Liver (tissue), 9 donors: ENCODE data around the gene HNRNPUL2. TPM values are rescaled to one million over a fixed set of nuclear protein-coding genes. Genes with fewer than 3 reads are reported as not detected.

Experiments
- DNase-seq: peaks from one replicate; pipeline ENCODE4 v3.0.0-alpha.2; 2017; ENCODE audit warnings: low spot score
- H3K27ac ChIP-seq, 2 donors: one replicate each; pipeline ENCODE4 v1.7.0; 2013; ENCODE audit warnings: inconsistent platforms in 2 of 2, low read length in 2 of 2, control low read depth in 1 of 2, low read depth in 1 of 2, mild to moderate bottlenecking in 1 of 2
- H3K27me3 ChIP-seq, 4 donors: one replicate each; pipeline versions ENCODE4 v1.6.1 to v1.7.0; 2013; ENCODE audit warnings: low read length in 3 of 4, inconsistent platforms in 1 of 4, mild to moderate bottlenecking in 1 of 4, moderate library complexity in 1 of 4; ENCODE audit not compliant: control insufficient read depth in 4 of 4, insufficient read depth in 4 of 4
- H3K36me3 ChIP-seq, 4 donors: one replicate each; pipeline versions ENCODE4 v1.6.1 to v1.7.0; 2013; ENCODE audit warnings: low read length in 3 of 4, mild to moderate bottlenecking in 3 of 4, low read depth in 1 of 4, moderate library complexity in 1 of 4; ENCODE audit not compliant: control insufficient read depth in 4 of 4, insufficient read depth in 3 of 4
- H3K4me1 ChIP-seq, 4 donors: one replicate each; pipeline versions ENCODE4 v1.6.1 to v1.7.0; 2013; ENCODE audit warnings: low read length in 3 of 4, mild to moderate bottlenecking in 3 of 4, moderate library complexity in 1 of 4; ENCODE audit not compliant: control insufficient read depth in 4 of 4, insufficient read depth in 4 of 4
- H3K4me3 ChIP-seq, 3 donors: one replicate each; pipeline versions ENCODE4 v1.6.1 to v1.7.0; 2013; ENCODE audit warnings: low read length in 3 of 3, control low read depth in 1 of 3, low read depth in 1 of 3, mild to moderate bottlenecking in 1 of 3
- H3K9ac ChIP-seq, 2 donors: one replicate each; pipeline ENCODE4 v1.7.0; 2013; ENCODE audit warnings: low read length in 2 of 2, mild to moderate bottlenecking in 2 of 2, moderate library complexity in 2 of 2, control low read depth in 1 of 2, low read depth in 1 of 2
- H3K9me3 ChIP-seq, 4 donors: one replicate each; pipeline versions ENCODE4 v1.6.1 to v1.7.0; 2013; ENCODE audit warnings: low read length in 3 of 4; ENCODE audit not compliant: control insufficient read depth in 4 of 4
- CTCF ChIP-seq: fragments of 150-350 bp; IDR thresholded peaks from 2 replicates; pipeline ENCODE4 v1.5.1; 2017; ENCODE audit warnings: improper control_type of control experiment, low read depth, low read length; ENCODE audit not compliant: missing input control
- EGR1 ChIP-seq, 2 donors: IDR thresholded peaks; 2 replicates each; pipeline ENCODE4 v1.6.1; 2016 to 2018; ENCODE audit warnings: antibody characterized with exemption in 2 of 2, low read depth in 2 of 2
- FOXA1 ChIP-seq: IDR thresholded peaks from 2 replicates; pipeline ENCODE4 v1.6.1; 2016; ENCODE audit warnings: antibody characterized with exemption
- FOXA2 ChIP-seq: IDR thresholded peaks from 2 replicates; pipeline ENCODE4 v1.6.1; 2016; ENCODE audit warnings: antibody characterized with exemption
- GABPA ChIP-seq, 2 donors: IDR thresholded peaks in 1 of 2; conservative IDR thresholded peaks in 1 of 2; 2 replicates each; pipeline ENCODE4 v1.6.1; 2016; ENCODE audit warnings: antibody characterized with exemption in 2 of 2, mild to moderate bottlenecking in 1 of 2, moderate library complexity in 1 of 2
- HNF4A ChIP-seq, 2 donors: conservative IDR thresholded peaks; 2 replicates each; pipeline ENCODE4 v1.6.1; 2016; ENCODE audit warnings: antibody characterized with exemption in 2 of 2, mild to moderate bottlenecking in 2 of 2
- HNF4G ChIP-seq: IDR thresholded peaks from 2 replicates; pipeline ENCODE4 v1.6.1; 2016; ENCODE audit warnings: antibody characterized with exemption
- NR2F2 ChIP-seq: IDR thresholded peaks from 2 replicates; pipeline ENCODE4 v1.6.1; 2016; ENCODE audit warnings: antibody characterized with exemption
- RAD21 ChIP-seq, 2 donors: IDR thresholded peaks; 2 replicates each; pipeline ENCODE4 v1.6.1; 2016; ENCODE audit warnings: antibody characterized with exemption in 2 of 2, mild to moderate bottlenecking in 2 of 2
- REST ChIP-seq: IDR thresholded peaks from 2 replicates; pipeline ENCODE4 v1.6.1; 2016; ENCODE audit warnings: antibody characterized with exemption, mild to moderate bottlenecking
- RXRA ChIP-seq, 2 donors: IDR thresholded peaks; 2 replicates each; pipeline ENCODE4 v1.6.1; 2017 to 2018; ENCODE audit warnings: antibody characterized with exemption in 2 of 2, mild to moderate bottlenecking in 1 of 2
- SP1 ChIP-seq: IDR thresholded peaks from 2 replicates; pipeline ENCODE4 v1.6.1; 2018; ENCODE audit warnings: antibody characterized with exemption, mild to moderate bottlenecking
- TAF1 ChIP-seq: conservative IDR thresholded peaks from 2 replicates; pipeline ENCODE4 v1.6.1; 2016; ENCODE audit warnings: antibody characterized with exemption, mild to moderate bottlenecking
- YY1 ChIP-seq: IDR thresholded peaks from 2 replicates; pipeline ENCODE4 v1.6.1; 2016; ENCODE audit warnings: antibody characterized with exemption, mild to moderate bottlenecking
- ZBTB33 ChIP-seq: IDR thresholded peaks from 2 replicates; pipeline ENCODE4 v1.6.1; 2016; ENCODE audit warnings: antibody characterized with exemption
- WGBS: extraction: QIAGEN DNeasy Blood & Tissue Kit; methylation state at CpG from one replicate; pipeline ENCODE4 v1.1.7; 2013; 5-methylcytosine and 5-hydroxymethylcytosine counted together
- polyA plus RNA-seq, 2 donors: library from polyadenylated mRNA; stranded (reverse) in 1 of 2; unstranded in 1 of 2; fragments of 200-250 nt in 1 of 2; fragments of >200 nt in 1 of 2; fragmentation: Nextera tagmentation in 1 of 2; extraction: Ambion mirVana in 1 of 2; gene quantifications; one replicate each; pipeline versions ENCODE4 v1.2.1 to v1.2.3, GENCODE V29; 2013 to 2015
- total RNA-seq, 2 donors: library from RNA; depleted of rRNA; stranded (reverse); fragments of >200 nt; gene quantifications; one replicate each; pipeline ENCODE4 v1.2.3, GENCODE V29; 2014
- TF ChIP-seq, protein P1 (sequence below): IDR thresholded peaks from 2 replicates; pipeline ENCODE4 v1.6.1; 2016; ENCODE audit warnings: antibody characterized with exemption
- TF ChIP-seq, protein P2 (sequence below): IDR thresholded peaks from 2 replicates; pipeline ENCODE4 v1.6.1; 2016; ENCODE audit warnings: antibody characterized with exemption
- donor health status: healthy.
- donor health status: healthy.
- donor health status: healthy.
- donor health status: healthy.
- donor health status: healthy.

HNRNPUL2 gene
- total and polyA plus RNA-seq, 4 donors, result 1.3 to 17.0 (median 13.0) TPM

DNA sequence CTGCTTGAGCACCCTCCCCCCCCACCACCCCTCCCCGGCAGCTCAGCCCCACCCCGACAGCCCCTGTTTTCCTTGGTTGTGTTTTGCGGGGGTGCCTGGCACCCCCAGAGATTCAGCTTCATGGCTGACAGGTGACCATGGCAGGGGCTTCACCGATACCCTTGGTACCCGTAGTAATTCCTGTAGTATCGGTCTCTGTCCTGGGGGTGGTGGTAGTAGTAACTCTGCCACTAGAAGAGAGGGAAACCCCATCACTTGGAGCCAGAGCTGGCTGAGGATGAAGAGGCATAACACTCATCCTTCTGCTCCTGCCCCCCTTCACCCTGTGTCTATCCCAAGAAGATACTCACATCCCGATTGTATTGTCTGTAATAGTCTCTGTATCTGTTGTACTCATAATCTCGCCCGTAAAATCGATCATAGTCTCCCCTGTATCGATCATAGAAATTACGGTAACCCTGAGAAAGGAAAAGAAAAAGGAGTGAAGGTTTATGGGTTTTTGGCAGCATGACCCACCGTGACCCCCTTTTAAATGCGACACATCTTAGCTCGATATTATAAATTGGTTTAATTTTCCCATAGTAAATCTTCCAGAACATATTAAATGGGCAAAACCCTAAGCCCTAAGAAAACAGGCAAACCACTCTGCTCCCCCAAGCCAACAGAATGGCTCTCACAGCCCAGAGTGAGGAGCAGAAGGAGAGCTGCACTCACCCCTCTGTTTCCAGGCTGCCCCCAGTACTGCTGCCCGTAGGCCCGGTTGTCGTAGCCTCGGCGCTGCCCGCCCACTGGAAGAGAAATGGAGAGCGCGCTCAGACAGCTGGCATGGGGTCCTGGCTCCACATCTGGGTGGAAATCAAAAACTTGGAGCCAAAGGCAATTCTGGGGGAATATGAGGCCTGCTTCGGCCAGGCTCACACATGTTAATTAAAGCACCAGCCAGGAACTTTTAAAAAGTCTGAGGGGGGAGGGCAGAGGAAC lies 11.8 kb downstream of the HNRNPUL2 start:
- Histone ChIP-seq H3K4me1 (peaks cover 8 to 50% (median 35%) of the 10 kb centered on the region in 4 donors), H3K27ac (no peak overlapping the region), H3K36me3 (peaks cover 11 to 56% (median 53%) of the 10 kb centered on the region in 4 donors), H3K4me3 (no peak overlapping the region), H3K9ac (no peak overlapping the region), H3K27me3 (no peaks in the 10 kb centered on the region), H3K9me3 (no peaks in the 10 kb centered on the region)
- WGBS, result 95% methylated on average over 24 of the region's 24 CpGs
- TF ChIP-seq TAF1 (no peak), REST (no peak), RAD21 (IDR thresholded peaks at IDR 0.05) (no peak), YY1 (no peak), RXRA (IDR thresholded peaks at IDR 0.05) (no peak), NR2F2 (no peak), EGR1 (IDR thresholded peaks at IDR 0.05; ENCODE audit: low read depth in 2 of 2) (no peak), SP1 (no peak), CTCF (no peak), FOXA1 (no peak)
- TF ChIP-seq, protein P1, sequence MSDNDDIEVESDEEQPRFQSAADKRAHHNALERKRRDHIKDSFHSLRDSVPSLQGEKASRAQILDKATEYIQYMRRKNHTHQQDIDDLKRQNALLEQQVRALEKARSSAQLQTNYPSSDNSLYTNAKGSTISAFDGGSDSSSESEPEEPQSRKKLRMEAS, result no peak
- DNase-seq, result no peak

DNA sequence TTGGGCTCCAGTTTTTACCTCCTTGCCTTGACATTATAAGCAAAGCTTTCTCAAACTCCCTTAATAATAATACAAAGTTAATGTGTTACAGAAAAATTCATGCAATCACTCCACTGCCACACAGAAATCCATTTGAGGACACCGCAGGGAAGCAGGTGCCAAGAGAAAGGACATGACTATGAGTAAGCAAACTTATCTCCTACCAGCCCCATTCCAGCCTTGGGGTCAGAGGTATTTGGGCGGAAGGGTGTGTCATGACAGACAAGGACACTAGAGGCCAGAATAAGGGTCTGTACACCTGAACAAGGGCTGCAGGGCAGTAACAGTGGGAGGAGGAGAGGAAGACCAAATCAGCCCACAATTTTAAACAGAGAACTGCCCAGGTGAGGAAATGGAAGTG lies 13.9 kb downstream of the HNRNPUL2 start:
- Histone ChIP-seq H3K9ac (peak overlapping the region in 1 of 2 donors; percentile 60), H3K9me3 (no peaks in the 10 kb centered on the region), H3K4me1 (peaks cover 16 to 65% (median 50%) of the 10 kb centered on the region in 4 donors), H3K27me3 (no peaks in the 10 kb centered on the region), H3K36me3 (peaks cover 5 to 40% (median 38%) of the 10 kb centered on the region in 4 donors), H3K4me3 (no peak overlapping the region), H3K27ac (peak overlapping the region; percentile 86 to 94)
- peak; percentile 39 for DNase-seq
- WGBS, result 29% methylated on average over 2 of the region's 2 CpGs
- TF ChIP-seq TAF1 (no peak), YY1 (peak; percentile 92), CTCF (no peak), HNF4G (peak; percentile 27), FOXA2 (peak; percentile 60), SP1 (peak; percentile 79), EGR1 (IDR thresholded peaks at IDR 0.05; ENCODE audit: low read depth in 2 of 2) (no peak), RAD21 (IDR thresholded peaks at IDR 0.05) (peak in 1 of 2 donors; percentile 38), ZBTB33 (peak; percentile 62), NR2F2 (no peak), RXRA (IDR thresholded peaks at IDR 0.05) (peak; percentile 83 to 91), FOXA1 (peak; percentile 31), GABPA (IDR thresholded peaks at IDR 0.05 in 1 of 2, conservative IDR thresholded peaks at IDR 0.05 in 1 of 2) (peak in 1 of 2 donors; percentile 76), HNF4A (conservative IDR thresholded peaks at IDR 0.05) (peak; percentile 59 to 79)
- TF ChIP-seq, protein P1, result peak; percentile 65
- TF ChIP-seq, protein P2, sequence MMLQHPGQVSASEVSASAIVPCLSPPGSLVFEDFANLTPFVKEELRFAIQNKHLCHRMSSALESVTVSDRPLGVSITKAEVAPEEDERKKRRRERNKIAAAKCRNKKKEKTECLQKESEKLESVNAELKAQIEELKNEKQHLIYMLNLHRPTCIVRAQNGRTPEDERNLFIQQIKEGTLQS, result no peak
